ENCODE measurements around the gene UBE2H.

- TF ChIP-seq CTCF (IDR thresholded peaks at IDR 0.05; ENCODE audit: low read depth, low read length) (no peak), POLR2A (IDR thresholded peaks at IDR 0.05; ENCODE audit: extremely low read depth, insufficient read length) (no peak), MYC (IDR thresholded peaks at IDR 0.05; ENCODE audit: low read depth, low read length) (no peak)
These were observed 22.5 kb upstream of the UBE2H start for GRCh38 chr7:129975309-129975708.

Measured in NB4 (cell line).